Lung (tissue), 12 donors: ENCODE measurements around the gene GPR87. TPM values are rescaled to one million over a fixed set of nuclear protein-coding genes. Genes with fewer than 3 reads are reported as not detected.

Source experiments
- ATAC-seq: fragments of 200-7000 bp; cut with Tn5 transposase; one replicate; pipeline ENCODE4 v1.9.1; 2020; ENCODE audit warnings: moderate number of reproducible peaks; ENCODE audit not compliant: insufficient read depth, low FRiP score
- DNase-seq, 3 donors: peaks; one replicate each; pipeline ENCODE4 v3.0.0-alpha.2; 2013 to 2017
- H3K27ac ChIP-seq, 2 donors: one replicate each; pipeline ENCODE4 v1.5.1; 2013; ENCODE audit warnings: mild to moderate bottlenecking in 2 of 2, moderate library complexity in 2 of 2, control low read depth in 1 of 2, inconsistent platforms in 1 of 2, low read depth in 1 of 2, low read length in 1 of 2
- H3K27me3 ChIP-seq, 3 donors: one replicate each; pipeline ENCODE4 v1.5.1; 2013; ENCODE audit warnings: low read length in 2 of 3; ENCODE audit not compliant: control insufficient read depth in 3 of 3, insufficient read depth in 3 of 3
- H3K36me3 ChIP-seq, 4 donors: one replicate each; pipeline ENCODE4 v1.5.1; 2013; ENCODE audit warnings: low read length in 4 of 4, mild to moderate bottlenecking in 1 of 4, moderate library complexity in 1 of 4; ENCODE audit not compliant: control insufficient read depth in 4 of 4, insufficient read depth in 4 of 4
- H3K4me1 ChIP-seq, 5 donors: one replicate each; pipeline ENCODE4 v1.5.1; 2013; ENCODE audit warnings: low read length in 5 of 5, mild to moderate bottlenecking in 2 of 5, moderate library complexity in 1 of 5; ENCODE audit not compliant: control insufficient read depth in 5 of 5, insufficient read depth in 5 of 5
- H3K4me3 ChIP-seq: one replicate; pipeline ENCODE4 v1.5.1; 2013; ENCODE audit warnings: mild to moderate bottlenecking, control low read depth, moderate library complexity
- H3K9ac ChIP-seq, 2 donors: one replicate each; pipeline ENCODE4 v1.5.1; 2013; ENCODE audit warnings: low read length in 2 of 2, control low read depth in 1 of 2; ENCODE audit not compliant: insufficient read depth in 1 of 2
- H3K9me3 ChIP-seq, 4 donors: one replicate each; pipeline ENCODE4 v1.5.1; 2013; ENCODE audit warnings: low read length in 3 of 4, mild to moderate bottlenecking in 1 of 4, moderate library complexity in 1 of 4; ENCODE audit not compliant: control insufficient read depth in 4 of 4, insufficient read depth in 3 of 4
- CTCF ChIP-seq: IDR thresholded peaks from 2 replicates; pipeline ENCODE4 v1.5.1; 2012; ENCODE audit warnings: mild to moderate bottlenecking; ENCODE audit errors: control extremely low read depth, extremely low read depth
- WGBS, 2 donors: extraction: QIAGEN DNeasy Blood & Tissue Kit; methylation state at CpG; one replicate each; pipeline ENCODE4 v1.1.7; 2013; 5-methylcytosine and 5-hydroxymethylcytosine counted together
- polyA plus RNA-seq, 2 donors: library from polyadenylated mRNA; stranded (reverse); fragments of 200-250 nt; gene quantifications; one replicate each; pipeline ENCODE4 v1.2.1, GENCODE V29; 2013
- total RNA-seq, 2 donors: library from RNA; depleted of rRNA in 1 of 2; stranded (reverse); fragments of >200 nt in 1 of 2; gene quantifications; one replicate each; pipeline ENCODE4 v1.2.1, GENCODE V29; 2014 to 2021
- donor health status: control.
- donor health status: control.
- donor health status: Bipolar disorder and iron deficiency.
- donor health status: healthy.
- donor health status: DM: yes; HTN: yes; CAD: no.

The GPR87 gene
- total and polyA plus RNA-seq, 4 donors: 0.28 to 1.5 (median 1.3) TPM

GRCh38 chr3:151307583-151308488, 8.8 kb downstream of the GPR87 start:
- peaks cover 0 to 4% (median 0%) of the 10 kb centered on the region in 5 donors for H3K4me1 ChIP-seq
- H3K27ac ChIP-seq: no peak overlapping the region
- ATAC-seq (no peak), DNase-seq (no peak)
- WGBS, 2 donors: 87 to 91% methylated on average over 1 of the region's 1 CpG
- no peaks in the 10 kb centered on the region for H3K36me3 ChIP-seq
- no peaks in the 10 kb centered on the region for H3K27me3 ChIP-seq
- H3K9me3 ChIP-seq: no peaks in the 10 kb centered on the region
- no peak overlapping the region for H3K9ac ChIP-seq
- TF ChIP-seq CTCF: no peak
- no peak overlapping the region for H3K4me3 ChIP-seq

GRCh38 chr3:151307131-151307530, 9.5 kb downstream of the GPR87 start:
- Histone ChIP-seq H3K27ac (no peak overlapping the region), H3K27me3 (no peaks in the 10 kb centered on the region), H3K4me1 (peaks cover 0 to 4% (median 0%) of the 10 kb centered on the region in 5 donors), H3K9ac (no peak overlapping the region), H3K36me3 (no peaks in the 10 kb centered on the region), H3K4me3 (no peak overlapping the region), H3K9me3 (no peaks in the 10 kb centered on the region)
- no peak for ATAC-seq
- TF ChIP-seq CTCF: no peak
- no peak for DNase-seq

- no peak overlapping the region for H3K9ac ChIP-seq
- no peak overlapping the region for H3K4me3 ChIP-seq
- H3K27ac ChIP-seq: no peak overlapping the region
- H3K36me3 ChIP-seq: no peaks in the 10 kb centered on the region
- DNase-seq (no peak), ATAC-seq (no peak)
- no peak for TF ChIP-seq CTCF
- peaks cover 0 to 4% (median 0%) of the 10 kb centered on the region in 5 donors for H3K4me1 ChIP-seq
- H3K27me3 ChIP-seq: no peaks in the 10 kb centered on the region
- H3K9me3 ChIP-seq: no peaks in the 10 kb centered on the region
- 90 to 92% methylated on average over 6 of the region's 6 CpGs for WGBS, 2 donors
These were observed 10.3 kb downstream of the GPR87 start for GRCh38 chr3:151306168-151306810.
